Measurements from ENCODE around the gene ING4. TPM values are rescaled to one million over a fixed set of nuclear protein-coding genes. Genes with fewer than 3 reads are reported as not detected.
A peak's percentile ranks its signal among the peaks of the same experiment; 100 is the strongest.

ING4 gene
- total RNA-seq, 1 experiment from 2014 or later: 15.2 TPM

- no TSS peak for BruUV-seq (replicated peaks)
- H3K36me3 Mint-ChIP-seq (ENCODE audit: insufficient read depth, unreplicated experiment): peaks cover 23% of the 10 kb centered on the region
- H3K27ac Mint-ChIP-seq (ENCODE audit: low read depth, unreplicated experiment): peak overlapping the region; percentile 64
- H3K27me3 Mint-ChIP-seq (ENCODE audit: insufficient read depth, unreplicated experiment): peaks cover 18% of the 10 kb centered on the region
- no peak for TF ChIP-seq CTCF (IDR thresholded peaks at IDR 0.05; ENCODE audit: unreplicated experiment)
- ChIA-PET POLR2A (interaction anchor here (0.5 to 0.7 kb wide), 2 partner anchors 17 to 79 kb away, joined by 4 read pairs; partner anchors contain the start of gene NOP2), CTCF (interaction anchor here (0.7 to 1.1 kb wide), 3 partner anchors 23 to 33 kb away, joined by 3 read pairs; no protein-coding TSS in a partner anchor)
- DNase-seq (ENCODE audit: unreplicated experiment): no peak
- intact Hi-C loops (cut with micrococcal nuclease): no loop called here
- H3K9me3 Mint-ChIP-seq (ENCODE audit: unreplicated experiment): peaks cover 9% of the 10 kb centered on the region
- H3K4me3 Mint-ChIP-seq (ENCODE audit: unreplicated experiment): no peak overlapping the region
- H3K4me1 Mint-ChIP-seq (ENCODE audit: insufficient read depth, unreplicated experiment): no peaks in the 10 kb centered on the region
Measured at GRCh38 chr12:6646276-6647082, 16.4 kb downstream of the ING4 start.

- TF ChIP-seq CTCF (IDR thresholded peaks at IDR 0.05; ENCODE audit: unreplicated experiment): no peak
- ChIA-PET CTCF (interaction anchor here (0.6 to 1.3 kb wide), 5 partner anchors 12 to 140 kb away, joined by 3 to 5 read pairs (median 3); no protein-coding TSS in a partner anchor), POLR2A (interaction anchor here (0.5 to 1.6 kb wide), 3 partner anchors 11 to 333 kb away, joined by 4 to 7 read pairs (median 4); no protein-coding TSS in a partner anchor)
- no peaks in the 10 kb centered on the region for H3K4me1 Mint-ChIP-seq (ENCODE audit: insufficient read depth, unreplicated experiment)
- no peak for DNase-seq (ENCODE audit: unreplicated experiment)
- peaks cover 25% of the 10 kb centered on the region for H3K27me3 Mint-ChIP-seq (ENCODE audit: insufficient read depth, unreplicated experiment)
- H3K27ac Mint-ChIP-seq (ENCODE audit: low read depth, unreplicated experiment): no peak overlapping the region
- no peak overlapping the region for H3K4me3 Mint-ChIP-seq (ENCODE audit: unreplicated experiment)
- H3K9me3 Mint-ChIP-seq (ENCODE audit: unreplicated experiment): peaks cover 9% of the 10 kb centered on the region
- H3K36me3 Mint-ChIP-seq (ENCODE audit: insufficient read depth, unreplicated experiment): peaks cover 10% of the 10 kb centered on the region
- no TSS peak for BruUV-seq (replicated peaks)
- intact Hi-C loops (cut with micrococcal nuclease): no loop called here
Measured at GRCh38 chr12:6644903-6645302, 18.0 kb downstream of the ING4 start.

- no peak for TF ChIP-seq CTCF (IDR thresholded peaks at IDR 0.05; ENCODE audit: unreplicated experiment)
- POLR2A ChIA-PET: interaction anchor here (1.0 to 1.6 kb wide), 3 partner anchors 9 to 20 kb away, joined by 3 to 4 read pairs (median 4); partner anchors contain the start of gene LPAR5
- no peak overlapping the region for H3K4me3 Mint-ChIP-seq (ENCODE audit: unreplicated experiment)
- peaks cover 25% of the 10 kb centered on the region for H3K27me3 Mint-ChIP-seq (ENCODE audit: insufficient read depth, unreplicated experiment)
- intact Hi-C loops (cut with micrococcal nuclease): no loop called here
- CTCF ChIA-PET: interaction anchor here (0.6 to 1.3 kb wide), 5 partner anchors 13 to 80 kb away, joined by 3 to 5 read pairs (median 3); no protein-coding TSS in a partner anchor
- peaks cover 8% of the 10 kb centered on the region for H3K36me3 Mint-ChIP-seq (ENCODE audit: insufficient read depth, unreplicated experiment)
- BruUV-seq (replicated peaks): no TSS peak
- no peaks in the 10 kb centered on the region for H3K4me1 Mint-ChIP-seq (ENCODE audit: insufficient read depth, unreplicated experiment)
- no peak overlapping the region for H3K27ac Mint-ChIP-seq (ENCODE audit: low read depth, unreplicated experiment)
- peaks cover 9% of the 10 kb centered on the region for H3K9me3 Mint-ChIP-seq (ENCODE audit: unreplicated experiment)
- no peak for DNase-seq (ENCODE audit: unreplicated experiment)
Measured at GRCh38 chr12:6644257-6644596, 18.7 kb downstream of the ING4 start.

GRCh38 chr12:6643569-6644256, 19.2 kb downstream of the ING4 start:
- no peak for TF ChIP-seq CTCF (IDR thresholded peaks at IDR 0.05; ENCODE audit: unreplicated experiment)
- H3K9me3 Mint-ChIP-seq (ENCODE audit: unreplicated experiment): peaks cover 9% of the 10 kb centered on the region
- intact Hi-C loops (cut with micrococcal nuclease): no loop called here
- DNase-seq (ENCODE audit: unreplicated experiment): no peak
- no TSS peak for BruUV-seq (replicated peaks)
- ChIA-PET CTCF (interaction anchor here (0.6 to 1.1 kb wide), 3 partner anchors 38 to 224 kb away, joined by 3 read pairs; no protein-coding TSS in a partner anchor), POLR2A (interaction anchor here (1.0 to 1.6 kb wide), 4 partner anchors 8 to 20 kb away, joined by 3 to 4 read pairs (median 4); partner anchors contain the start of gene LPAR5)
- H3K27ac Mint-ChIP-seq (ENCODE audit: low read depth, unreplicated experiment): no peak overlapping the region
- peaks cover 25% of the 10 kb centered on the region for H3K27me3 Mint-ChIP-seq (ENCODE audit: insufficient read depth, unreplicated experiment)
- H3K4me1 Mint-ChIP-seq (ENCODE audit: insufficient read depth, unreplicated experiment): no peaks in the 10 kb centered on the region
- H3K4me3 Mint-ChIP-seq (ENCODE audit: unreplicated experiment): no peak overlapping the region
- H3K36me3 Mint-ChIP-seq (ENCODE audit: insufficient read depth, unreplicated experiment): peaks cover 8% of the 10 kb centered on the region
